ENCODE data around the gene SLC49A3. TPM values are rescaled to one million over a fixed set of nuclear protein-coding genes. Genes with fewer than 3 reads are reported as not detected.

SLC49A3 gene
- total RNA-seq, 1 donor from 2014 or later, result 6.2 TPM

DNA sequence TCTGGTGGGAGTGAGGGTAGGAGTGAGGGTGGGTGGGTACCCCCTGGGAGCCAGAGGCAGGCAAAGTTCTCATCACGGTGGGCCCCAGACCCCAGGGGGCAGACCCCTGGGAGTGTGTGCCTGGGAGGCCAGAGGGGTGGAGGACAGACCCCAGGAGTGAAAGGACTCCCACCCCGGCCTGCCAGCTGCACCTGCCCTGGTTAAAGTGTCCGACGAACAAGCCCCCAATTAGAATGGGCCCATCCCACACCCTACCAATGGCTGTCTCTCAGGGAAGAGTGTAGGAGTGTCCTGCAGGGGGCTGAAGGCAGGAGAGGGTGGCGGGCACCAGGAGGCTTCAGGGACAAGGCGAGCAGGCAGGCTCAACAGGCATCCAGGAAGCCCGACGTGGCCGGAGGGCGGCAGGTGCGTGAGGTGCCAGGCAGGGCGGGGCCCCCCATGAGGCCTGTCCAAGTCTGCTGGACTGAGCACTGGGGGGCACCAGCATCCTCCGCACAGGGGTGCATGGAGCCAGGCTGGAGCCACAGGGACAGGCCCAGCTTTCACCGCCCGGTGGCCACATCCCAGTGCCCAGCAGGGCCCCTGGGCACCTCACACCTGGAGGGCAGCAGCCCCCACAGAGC, 54.9 kb downstream of the SLC49A3 start:
- H3K9me3 ChIP-seq (ENCODE audit: insufficient read depth, low read depth, low read length), result peaks cover 20% of the 10 kb centered on the region
- FAIRE-seq, result no peak
- no peak overlapping the region for H2AFZ ChIP-seq (ENCODE audit: low read depth, low read length)
- H3K4me3 ChIP-seq (ENCODE audit: insufficient read depth, low read depth, low read length), result no peak overlapping the region
- H3K27ac ChIP-seq (ENCODE audit: low read depth, low read length), result no peak overlapping the region
- peaks cover 2% of the 10 kb centered on the region for H3K27me3 ChIP-seq (ENCODE audit: insufficient read depth, low read length)
- no peak overlapping the region for H3K9ac ChIP-seq (ENCODE audit: low read length)
- no peak overlapping the region for H3K4me2 ChIP-seq (ENCODE audit: low read length)
- no peaks in the 10 kb centered on the region for H4K20me1 ChIP-seq (ENCODE audit: insufficient read depth, low read length)
- no peaks in the 10 kb centered on the region for H3K36me3 ChIP-seq (ENCODE audit: insufficient read depth, low read length)
- no peaks in the 10 kb centered on the region for H3K4me1 Mint-ChIP-seq (ENCODE audit: low read depth, unreplicated experiment)
- peaks cover 39% of the 10 kb centered on the region for H3K27me3 Mint-ChIP-seq (ENCODE audit: low read depth, unreplicated experiment)
- H3K9me3 Mint-ChIP-seq (ENCODE audit: unreplicated experiment), result peaks cover 21% of the 10 kb centered on the region
- no peaks in the 10 kb centered on the region for H3K36me3 Mint-ChIP-seq (ENCODE audit: low read depth, unreplicated experiment)
- no peak overlapping the region for H3K27ac Mint-ChIP-seq (ENCODE audit: unreplicated experiment)
- H3K79me2 ChIP-seq (ENCODE audit: insufficient read depth, low read length), result no peaks in the 10 kb centered on the region
- H3K4me3 Mint-ChIP-seq (ENCODE audit: unreplicated experiment), result no peak overlapping the region
- no peak for TF ChIP-seq EZH2 (IDR thresholded peaks at IDR 0.05; ENCODE audit: insufficient read depth, low read length)
- TF ChIP-seq, protein P1, sequence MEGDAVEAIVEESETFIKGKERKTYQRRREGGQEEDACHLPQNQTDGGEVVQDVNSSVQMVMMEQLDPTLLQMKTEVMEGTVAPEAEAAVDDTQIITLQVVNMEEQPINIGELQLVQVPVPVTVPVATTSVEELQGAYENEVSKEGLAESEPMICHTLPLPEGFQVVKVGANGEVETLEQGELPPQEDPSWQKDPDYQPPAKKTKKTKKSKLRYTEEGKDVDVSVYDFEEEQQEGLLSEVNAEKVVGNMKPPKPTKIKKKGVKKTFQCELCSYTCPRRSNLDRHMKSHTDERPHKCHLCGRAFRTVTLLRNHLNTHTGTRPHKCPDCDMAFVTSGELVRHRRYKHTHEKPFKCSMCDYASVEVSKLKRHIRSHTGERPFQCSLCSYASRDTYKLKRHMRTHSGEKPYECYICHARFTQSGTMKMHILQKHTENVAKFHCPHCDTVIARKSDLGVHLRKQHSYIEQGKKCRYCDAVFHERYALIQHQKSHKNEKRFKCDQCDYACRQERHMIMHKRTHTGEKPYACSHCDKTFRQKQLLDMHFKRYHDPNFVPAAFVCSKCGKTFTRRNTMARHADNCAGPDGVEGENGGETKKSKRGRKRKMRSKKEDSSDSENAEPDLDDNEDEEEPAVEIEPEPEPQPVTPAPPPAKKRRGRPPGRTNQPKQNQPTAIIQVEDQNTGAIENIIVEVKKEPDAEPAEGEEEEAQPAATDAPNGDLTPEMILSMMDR (IDR thresholded peaks at IDR 0.05; ENCODE audit: insufficient read depth, low read depth, low read length), result no peak
- no peak for DNase-seq (ENCODE audit: low read depth)
- no peaks in the 10 kb centered on the region for H3K4me1 ChIP-seq (ENCODE audit: insufficient read depth, low read length)

DNA sequence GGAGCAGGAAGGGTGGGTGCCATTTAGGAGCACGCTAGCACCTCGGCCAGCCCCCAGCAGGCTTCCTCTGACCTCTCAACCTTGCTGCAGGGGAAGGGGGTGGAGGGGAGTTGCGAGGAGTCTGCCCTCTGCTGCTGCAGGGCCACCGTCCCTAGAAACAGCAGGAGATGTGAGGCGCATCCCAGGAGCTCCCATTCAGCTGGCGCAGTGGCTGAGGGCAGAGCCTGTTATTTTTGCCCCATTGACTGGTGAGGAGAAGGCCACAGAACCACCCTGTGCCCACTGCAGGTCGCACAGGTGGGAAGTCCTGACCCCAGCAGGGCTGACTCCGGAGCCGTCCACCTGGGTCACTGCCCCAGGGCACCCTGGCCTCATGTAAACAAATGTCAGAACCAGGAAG, 55.5 kb downstream of the SLC49A3 start:
- TF ChIP-seq EZH2 (IDR thresholded peaks at IDR 0.05; ENCODE audit: insufficient read depth, low read length), result no peak
- TF ChIP-seq, protein P1 (IDR thresholded peaks at IDR 0.05; ENCODE audit: insufficient read depth, low read depth, low read length), result no peak
- FAIRE-seq (no peak), DNase-seq (ENCODE audit: low read depth) (no peak)
- no peak overlapping the region for H3K27ac Mint-ChIP-seq (ENCODE audit: unreplicated experiment)
- H3K36me3 Mint-ChIP-seq (ENCODE audit: low read depth, unreplicated experiment), result no peaks in the 10 kb centered on the region
- peaks cover 20% of the 10 kb centered on the region for H3K9me3 ChIP-seq (ENCODE audit: insufficient read depth, low read depth, low read length)
- no peak overlapping the region for H2AFZ ChIP-seq (ENCODE audit: low read depth, low read length)
- H3K9ac ChIP-seq (ENCODE audit: low read length), result no peak overlapping the region
- no peaks in the 10 kb centered on the region for H3K36me3 ChIP-seq (ENCODE audit: insufficient read depth, low read length)
- H3K27ac ChIP-seq (ENCODE audit: low read depth, low read length), result no peak overlapping the region
- H4K20me1 ChIP-seq (ENCODE audit: insufficient read depth, low read length), result no peaks in the 10 kb centered on the region
- H3K79me2 ChIP-seq (ENCODE audit: insufficient read depth, low read length), result no peaks in the 10 kb centered on the region
- H3K4me3 Mint-ChIP-seq (ENCODE audit: unreplicated experiment), result no peak overlapping the region
- H3K4me3 ChIP-seq (ENCODE audit: insufficient read depth, low read depth, low read length), result no peak overlapping the region
- peaks cover 39% of the 10 kb centered on the region for H3K27me3 Mint-ChIP-seq (ENCODE audit: low read depth, unreplicated experiment)
- H3K4me2 ChIP-seq (ENCODE audit: low read length), result no peak overlapping the region
- no peaks in the 10 kb centered on the region for H3K4me1 Mint-ChIP-seq (ENCODE audit: low read depth, unreplicated experiment)
- H3K27me3 ChIP-seq (ENCODE audit: insufficient read depth, low read length), result peaks cover 2% of the 10 kb centered on the region
- peaks cover 21% of the 10 kb centered on the region for H3K9me3 Mint-ChIP-seq (ENCODE audit: unreplicated experiment)
- no peaks in the 10 kb centered on the region for H3K4me1 ChIP-seq (ENCODE audit: insufficient read depth, low read length)

DNA sequence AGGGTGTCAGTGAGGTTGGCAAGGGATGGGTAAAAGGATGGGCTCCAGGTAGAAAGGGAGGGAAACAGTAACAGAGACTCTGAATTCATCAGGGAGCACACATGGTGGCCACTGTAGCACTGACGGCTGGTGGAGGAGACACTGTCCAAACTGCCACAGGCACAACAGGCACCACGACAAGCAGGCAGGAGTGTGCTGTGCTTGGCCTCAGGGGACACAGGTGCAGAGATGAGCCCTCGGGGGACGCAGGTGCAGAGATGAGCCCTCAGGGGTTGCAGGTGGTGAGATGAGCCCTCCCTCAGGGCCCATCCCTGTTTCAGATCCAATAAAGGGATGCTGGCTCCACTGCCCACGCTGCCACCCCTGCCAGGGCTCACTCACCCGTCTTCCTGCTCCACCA, 56.0 kb downstream of the SLC49A3 start:
- Mint-ChIP-seq H3K27me3 (ENCODE audit: low read depth, unreplicated experiment) (peaks cover 37% of the 10 kb centered on the region), H3K9me3 (ENCODE audit: unreplicated experiment) (peaks cover 21% of the 10 kb centered on the region), H3K27ac (ENCODE audit: unreplicated experiment) (peak overlapping the region; percentile 66), H3K4me3 (ENCODE audit: unreplicated experiment) (no peak overlapping the region), H3K4me1 (ENCODE audit: low read depth, unreplicated experiment) (no peaks in the 10 kb centered on the region), H3K36me3 (ENCODE audit: low read depth, unreplicated experiment) (no peaks in the 10 kb centered on the region)
- no peak for DNase-seq (ENCODE audit: low read depth)
- Histone ChIP-seq H3K4me3 (ENCODE audit: insufficient read depth, low read depth, low read length) (no peak overlapping the region), H3K4me1 (ENCODE audit: insufficient read depth, low read length) (no peaks in the 10 kb centered on the region), H3K9ac (ENCODE audit: low read length) (no peak overlapping the region), H3K9me3 (ENCODE audit: insufficient read depth, low read depth, low read length) (peaks cover 20% of the 10 kb centered on the region), H2AFZ (ENCODE audit: low read depth, low read length) (no peak overlapping the region), H3K79me2 (ENCODE audit: insufficient read depth, low read length) (no peaks in the 10 kb centered on the region), H3K4me2 (ENCODE audit: low read length) (no peak overlapping the region), H3K27ac (ENCODE audit: low read depth, low read length) (no peak overlapping the region), H3K36me3 (ENCODE audit: insufficient read depth, low read length) (no peaks in the 10 kb centered on the region), H3K27me3 (ENCODE audit: insufficient read depth, low read length) (peaks cover under 1% of the 10 kb centered on the region), H4K20me1 (ENCODE audit: insufficient read depth, low read length) (no peaks in the 10 kb centered on the region)
- no peak for FAIRE-seq
- no peak for TF ChIP-seq EZH2 (IDR thresholded peaks at IDR 0.05; ENCODE audit: insufficient read depth, low read length)
- TF ChIP-seq, protein P1 (IDR thresholded peaks at IDR 0.05; ENCODE audit: insufficient read depth, low read depth, low read length), result no peak
